Tibial nerve (tissue), 4 donors: ENCODE data around the gene CLCA1. TPM values are rescaled to one million over a fixed set of nuclear protein-coding genes. Genes with fewer than 3 reads are reported as not detected.

Experiments used
- DNase-seq, 2 donors: peaks; one replicate each; pipeline ENCODE4 v3.0.0-alpha.2; 2019; ENCODE audit warnings: low spot score in 2 of 2
- H3K27ac ChIP-seq, 4 donors: fragments of 200-600 bp; sonication (generic) in 3 of 4; one replicate each; pipeline ENCODE4 v1.5.1; 2017 to 2019; ENCODE audit warnings: mild to moderate bottlenecking in 1 of 4
- H3K27me3 ChIP-seq, 2 donors: fragments of 200-600 bp; sonication (generic) in 1 of 2; one replicate each; pipeline versions ENCODE4 v1.5.1 to v1.6.0; 2017 to 2019
- H3K36me3 ChIP-seq, 3 donors: fragments of 200-600 bp; sonication (generic); one replicate each; pipeline ENCODE4 v1.5.1; 2018 to 2019
- H3K4me1 ChIP-seq, 4 donors: fragments of 200-600 bp; sonication (generic) in 3 of 4; one replicate each; pipeline ENCODE4 v1.5.1; 2017 to 2019
- H3K4me3 ChIP-seq, 4 donors: fragments of 200-600 bp; sonication (generic) in 3 of 4; one replicate each; pipeline ENCODE4 v1.5.1; 2017 to 2019; ENCODE audit warnings: mild to moderate bottlenecking in 1 of 4, moderate library complexity in 1 of 4
- H3K9me3 ChIP-seq, 4 donors: fragments of 200-600 bp; sonication (generic) in 3 of 4; one replicate each; pipeline ENCODE4 v1.5.1; 2017 to 2019
- CTCF ChIP-seq, 5 experiments: fragments of 200-600 bp in 3 of 5; fragments of 450-650 bp in 2 of 5; sonication (generic) in 3 of 5; IDR thresholded peaks; one replicate each; pipeline ENCODE4 v1.5.1; 2016 to 2019; ENCODE audit warnings: antibody characterized with exemption in 5 of 5, mild to moderate bottlenecking in 3 of 5, moderate library complexity in 2 of 5
- EP300 ChIP-seq, 2 donors: sonication (generic); formaldehyde crosslinking; IDR thresholded peaks; one replicate each; pipeline ENCODE4 v1.6.1; 2017; ENCODE audit warnings: antibody characterized with exemption in 2 of 2, mild to moderate bottlenecking in 1 of 2
- POLR2A ChIP-seq, 2 donors: fragments of 450-650 bp; IDR thresholded peaks; one replicate each; pipeline ENCODE4 v1.6.1; 2017; ENCODE audit warnings: antibody characterized with exemption in 2 of 2, mild to moderate bottlenecking in 2 of 2, moderate library complexity in 2 of 2
- WGBS, 2 donors: methylation state at CpG; one replicate each; pipeline ENCODE4 v1.1.5; 2018; 5-methylcytosine and 5-hydroxymethylcytosine counted together
- total RNA-seq, 4 donors: library from RNA; depleted of rRNA; stranded (reverse); fragments of >200 nt; gene quantifications; one replicate each; pipeline ENCODE4 v1.1.0, GENCODE V29; 2016

The CLCA1 gene
- total RNA-seq, 4 donors from 2014 or later: not detected

GRCh38 chr1:86504895-86505563, 36.3 kb downstream of the CLCA1 start:
- no peaks in the 10 kb centered on the region for H3K9me3 ChIP-seq
- TF ChIP-seq CTCF (IDR thresholded peaks at IDR 0.05) (no peak), POLR2A (IDR thresholded peaks at IDR 0.05) (no peak), EP300 (IDR thresholded peaks at IDR 0.05) (no peak)
- 90 to 91% methylated on average over 9 of the region's 9 CpGs for WGBS, 2 donors
- no peak overlapping the region for H3K27ac ChIP-seq
- H3K36me3 ChIP-seq: no peaks in the 10 kb centered on the region
- no peaks in the 10 kb centered on the region for H3K27me3 ChIP-seq
- no peaks in the 10 kb centered on the region for H3K4me1 ChIP-seq
- DNase-seq: no peak
- no peak overlapping the region for H3K4me3 ChIP-seq

GRCh38 chr1:86505564-86505902, 36.8 kb downstream of the CLCA1 start:
- H3K27ac ChIP-seq: no peak overlapping the region
- WGBS, 2 donors: 69 to 72% methylated on average over 4 of the region's 4 CpGs

GRCh38 chr1:86507935-86508582, 39.3 kb downstream of the CLCA1 start:
- no peak for DNase-seq
- H3K4me3 ChIP-seq: no peak overlapping the region
- H3K27me3 ChIP-seq: no peaks in the 10 kb centered on the region
- peak; percentile 32 to 56 (median 51) for TF ChIP-seq CTCF (IDR thresholded peaks at IDR 0.05)
- no peak for TF ChIP-seq POLR2A (IDR thresholded peaks at IDR 0.05)
- no peaks in the 10 kb centered on the region for H3K9me3 ChIP-seq
- no peaks in the 10 kb centered on the region for H3K36me3 ChIP-seq
- H3K4me1 ChIP-seq: no peaks in the 10 kb centered on the region
- H3K27ac ChIP-seq: no peak overlapping the region
- 40 to 43% methylated on average over 13 of the region's 13 CpGs for WGBS, 2 donors

More at GRCh38 chr1:86505564-86505902, 36.8 kb downstream of the CLCA1 start:
- H3K36me3 ChIP-seq: no peaks in the 10 kb centered on the region
- TF ChIP-seq POLR2A (IDR thresholded peaks at IDR 0.05): no peak
- TF ChIP-seq CTCF (IDR thresholded peaks at IDR 0.05): no peak
- no peak for TF ChIP-seq EP300 (IDR thresholded peaks at IDR 0.05)
- no peak overlapping the region for H3K4me3 ChIP-seq
- no peaks in the 10 kb centered on the region for H3K9me3 ChIP-seq
- no peaks in the 10 kb centered on the region for H3K27me3 ChIP-seq
- DNase-seq: no peak
- H3K4me1 ChIP-seq: no peaks in the 10 kb centered on the region

GRCh38 chr1:86508583-86508969, 39.8 kb downstream of the CLCA1 start:
- Histone ChIP-seq H3K27ac (no peak overlapping the region), H3K9me3 (no peaks in the 10 kb centered on the region), H3K4me1 (no peaks in the 10 kb centered on the region), H3K4me3 (no peak overlapping the region), H3K27me3 (no peaks in the 10 kb centered on the region), H3K36me3 (no peaks in the 10 kb centered on the region)
- 67 to 76% methylated on average over 2 of the region's 2 CpGs for WGBS, 2 donors
- no peak for TF ChIP-seq EP300 (IDR thresholded peaks at IDR 0.05)
- TF ChIP-seq CTCF (IDR thresholded peaks at IDR 0.05): no peak
- no peak for TF ChIP-seq POLR2A (IDR thresholded peaks at IDR 0.05)
- no peak for DNase-seq

- Histone ChIP-seq H3K27ac (no peak overlapping the region), H3K4me3 (no peak overlapping the region), H3K36me3 (no peaks in the 10 kb centered on the region), H3K9me3 (no peaks in the 10 kb centered on the region), H3K27me3 (no peaks in the 10 kb centered on the region), H3K4me1 (no peaks in the 10 kb centered on the region)
- TF ChIP-seq POLR2A (IDR thresholded peaks at IDR 0.05) (no peak), CTCF (IDR thresholded peaks at IDR 0.05) (no peak), EP300 (IDR thresholded peaks at IDR 0.05) (no peak)
- WGBS, 2 donors: 55 to 57% methylated on average over 2 of the region's 2 CpGs
- DNase-seq: no peak
These were observed 46.9 kb downstream of the CLCA1 start for GRCh38 chr1:86515597-86515996.
